K562 (cell line): ENCODE data around the gene OVOL1.

Experiments
- MEF2A ChIP-seq: IDR thresholded peaks from 2 replicates; pipeline ENCODE4 v1.6.1; 2011; ENCODE audit warnings: low read depth, mild to moderate bottlenecking, low read length, moderate library complexity; ENCODE audit not compliant: control insufficient read depth
- ZNF668 ChIP-seq: fragments of 250-450 bp; sonication (Bioruptor Pico); IDR thresholded peaks from 2 replicates; pipeline ENCODE4 v1.8.0; 2022; ENCODE audit warnings: mild to moderate bottlenecking, inconsistent platforms
- TF ChIP-seq, protein P1 (sequence below), 3 experiments: IDR thresholded peaks in 2 of 3; conservative IDR thresholded peaks in 1 of 3; 2 replicates each; pipeline ENCODE4 v1.5.1; 2011 to 2012; ENCODE audit warnings: low read length in 3 of 3, mild to moderate bottlenecking in 3 of 3, control low read depth in 2 of 3, improper control_type of control experiment in 1 of 3, inconsistent platforms in 1 of 3, low read depth in 1 of 3, mixed read lengths in 1 of 3, moderate library complexity in 1 of 3; ENCODE audit not compliant: insufficient read depth in 2 of 3
- TF ChIP-seq, protein P2 (sequence below): sonication (generic); formaldehyde crosslinking; IDR thresholded peaks from 2 replicates; pipeline ENCODE4 v1.5.0; 2020; ENCODE audit warnings: missing genetic modification reagents

DNA sequence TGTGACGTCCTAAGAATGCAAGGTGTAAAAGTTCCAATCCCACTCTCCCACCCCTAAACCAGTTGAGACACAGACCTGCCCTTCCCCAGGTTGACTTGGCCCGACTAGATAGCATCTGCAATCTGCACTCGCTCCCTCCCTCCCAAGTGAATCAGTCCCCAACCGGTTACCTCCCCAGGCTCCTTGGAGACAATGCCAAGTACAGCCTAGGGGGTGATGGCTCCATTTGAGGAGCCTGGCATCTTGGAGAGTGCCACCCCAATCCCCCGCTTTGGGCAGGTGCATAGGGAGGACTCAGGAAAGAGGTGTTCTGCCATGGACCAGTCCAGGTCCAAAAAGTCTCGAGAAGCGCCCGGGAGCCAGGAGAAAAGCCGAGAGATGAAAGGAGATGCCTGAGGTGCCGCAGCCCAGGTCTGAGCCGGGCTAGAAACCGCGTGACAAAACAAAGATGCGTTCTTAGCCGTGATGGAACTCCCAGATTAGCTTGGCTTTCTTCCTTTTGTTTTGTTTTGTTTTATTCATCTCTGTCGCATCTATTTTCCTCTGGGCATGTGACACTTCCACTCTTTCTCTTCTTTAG lies 28.2 kb downstream of the OVOL1 start:
- TF ChIP-seq, protein P1, sequence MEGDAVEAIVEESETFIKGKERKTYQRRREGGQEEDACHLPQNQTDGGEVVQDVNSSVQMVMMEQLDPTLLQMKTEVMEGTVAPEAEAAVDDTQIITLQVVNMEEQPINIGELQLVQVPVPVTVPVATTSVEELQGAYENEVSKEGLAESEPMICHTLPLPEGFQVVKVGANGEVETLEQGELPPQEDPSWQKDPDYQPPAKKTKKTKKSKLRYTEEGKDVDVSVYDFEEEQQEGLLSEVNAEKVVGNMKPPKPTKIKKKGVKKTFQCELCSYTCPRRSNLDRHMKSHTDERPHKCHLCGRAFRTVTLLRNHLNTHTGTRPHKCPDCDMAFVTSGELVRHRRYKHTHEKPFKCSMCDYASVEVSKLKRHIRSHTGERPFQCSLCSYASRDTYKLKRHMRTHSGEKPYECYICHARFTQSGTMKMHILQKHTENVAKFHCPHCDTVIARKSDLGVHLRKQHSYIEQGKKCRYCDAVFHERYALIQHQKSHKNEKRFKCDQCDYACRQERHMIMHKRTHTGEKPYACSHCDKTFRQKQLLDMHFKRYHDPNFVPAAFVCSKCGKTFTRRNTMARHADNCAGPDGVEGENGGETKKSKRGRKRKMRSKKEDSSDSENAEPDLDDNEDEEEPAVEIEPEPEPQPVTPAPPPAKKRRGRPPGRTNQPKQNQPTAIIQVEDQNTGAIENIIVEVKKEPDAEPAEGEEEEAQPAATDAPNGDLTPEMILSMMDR (IDR thresholded peaks at IDR 0.05 in 2 of 3, conservative IDR thresholded peaks at IDR 0.05 in 1 of 3; ENCODE audit: insufficient read depth in 2 of 3, low read depth in 1 of 3, low read length in 3 of 3) = no peak
- TF ChIP-seq ZNF668 (CRISPR knock-in tag) = no peak
- no peak for TF ChIP-seq MEF2A
- TF ChIP-seq, protein P2, sequence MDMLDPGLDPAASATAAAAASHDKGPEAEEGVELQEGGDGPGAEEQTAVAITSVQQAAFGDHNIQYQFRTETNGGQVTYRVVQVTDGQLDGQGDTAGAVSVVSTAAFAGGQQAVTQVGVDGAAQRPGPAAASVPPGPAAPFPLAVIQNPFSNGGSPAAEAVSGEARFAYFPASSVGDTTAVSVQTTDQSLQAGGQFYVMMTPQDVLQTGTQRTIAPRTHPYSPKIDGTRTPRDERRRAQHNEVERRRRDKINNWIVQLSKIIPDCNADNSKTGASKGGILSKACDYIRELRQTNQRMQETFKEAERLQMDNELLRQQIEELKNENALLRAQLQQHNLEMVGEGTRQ (CRISPR knock-in tag) = no peak
